Endodermal cell (in vitro differentiated cells): ENCODE results near the gene P4HA1. TPM values are rescaled to one million over a fixed set of nuclear protein-coding genes. Genes with fewer than 3 reads are reported as not detected.

Experiments
- DNase-seq: peaks from one replicate; pipeline ENCODE4 v3.0.0-alpha.2; 2017
- H3K27ac ChIP-seq: 2 replicates; pipeline ENCODE4 v1.5.1; 2013; ENCODE audit warnings: mild to moderate bottlenecking, low read depth, low read length, moderate library complexity
- H3K27me3 ChIP-seq: 2 replicates; pipeline ENCODE4 v1.6.1; 2013; ENCODE audit warnings: mild to moderate bottlenecking, low read length, moderate library complexity; ENCODE audit not compliant: insufficient read depth, control insufficient read depth, poor library complexity, severe bottlenecking
- H3K36me3 ChIP-seq: 2 replicates; pipeline ENCODE4 v1.7.0; 2013; ENCODE audit warnings: mild to moderate bottlenecking, low read length, moderate library complexity; ENCODE audit not compliant: control insufficient read depth, insufficient read depth
- H3K4me1 ChIP-seq: one replicate; pipeline ENCODE4 v1.7.0; 2013; ENCODE audit warnings: low read length; ENCODE audit not compliant: control insufficient read depth, insufficient read depth
- H3K4me3 ChIP-seq: 2 replicates; pipeline ENCODE4 v1.5.1; 2013; ENCODE audit warnings: mild to moderate bottlenecking, low read length, moderate library complexity
- H3K9ac ChIP-seq: 2 replicates; pipeline ENCODE4 v1.6.1; 2013; ENCODE audit warnings: mild to moderate bottlenecking, low read length, moderate library complexity; ENCODE audit not compliant: poor library complexity, severe bottlenecking; ENCODE audit errors: extremely low read depth
- H3K9me3 ChIP-seq: 2 replicates; pipeline ENCODE4 v1.6.1; 2013; ENCODE audit warnings: mild to moderate bottlenecking, low read length, moderate library complexity; ENCODE audit not compliant: control insufficient read depth
- H3K27ac Mint-ChIP-seq: 2 replicates; pipeline ENCODE4 v1.8.0; 2020; ENCODE audit warnings: mixed read lengths
- H3K27me3 Mint-ChIP-seq: 2 replicates; pipeline ENCODE4 v1.8.0; 2021; ENCODE audit warnings: mild to moderate bottlenecking, mixed read lengths; ENCODE audit not compliant: insufficient read depth
- H3K36me3 Mint-ChIP-seq: 2 replicates; pipeline ENCODE4 v1.8.0; 2020; ENCODE audit warnings: low read depth, mixed read lengths
- H3K4me1 Mint-ChIP-seq: 2 replicates; pipeline ENCODE4 v1.8.0; 2020; ENCODE audit warnings: mixed read lengths
- H3K4me3 Mint-ChIP-seq: 2 replicates; pipeline ENCODE4 v1.8.0; 2020; ENCODE audit warnings: mild to moderate bottlenecking, moderate library complexity, mixed read lengths
- H3K9me3 Mint-ChIP-seq: 2 replicates; pipeline ENCODE4 v1.8.0; 2020; ENCODE audit warnings: mild to moderate bottlenecking, mixed read lengths
- WGBS, 2 experiments: methylation state at CpG; one replicate each; pipeline versions ENCODE4 v1.1.5 to v1.1.7; 2013; ENCODE audit warnings: missing lambda C conversion rate in 2 of 2, mixed read lengths in 1 of 2; ENCODE audit not compliant: insufficient coverage in 1 of 2, insufficient read length in 1 of 2; 5-methylcytosine and 5-hydroxymethylcytosine counted together
- long read RNA-seq, 4 experiments: library from polyadenylated mRNA in 2 of 4; library from RNA in 1 of 4; library from capped mRNA in 1 of 4; stranded (forward) in 3 of 4; unstranded in 1 of 4; transcript quantifications; one replicate each; pipeline ENCODE4 v2.0.0, GENCODE V29; 2020 to 2021; ENCODE audit warnings: inconsistent platforms in 1 of 4
- polyA plus RNA-seq, 2 experiments: library from polyadenylated mRNA; stranded (reverse); fragments of 50-300 nt; gene quantifications; one replicate each; pipeline ENCODE4 v1.2.3, GENCODE V29; 2013
- total RNA-seq, 2 donors: library from RNA; stranded (reverse); fragmentation: NEBNext Ultra II Directional in 1 of 2; extraction: Animal tissue kit (Norgen Biotek cat#: 25700) in 1 of 2; gene quantifications; 2 replicates in 1 of 2; 3 replicates in 1 of 2; pipeline ENCODE4 v1.2.1, GENCODE V29; 2021
- TF ChIP-seq, protein P1 (sequence below): fragments of 200-600 bp; sonication (generic); conservative IDR thresholded peaks from 2 replicates; pipeline ENCODE4 v1.5.0; 2021; ENCODE audit warnings: antibody characterized with exemption, mild to moderate bottlenecking

The P4HA1 gene
- total RNA-seq = 10 to 100 TPM; 45.1 to 46.9 TPM
- 74.3 TPM for polyA plus RNA-seq (2013, experiment 1 of 2)
- 67.3 TPM for polyA plus RNA-seq (2013, experiment 2 of 2)
- long read RNA-seq, experiment 1, transcript P4HA1-203 (15 exons, 2,727 nt) = major isoform, 11 of 28 reads
- long read RNA-seq, experiment 1, partial matches to known transcripts = 6 of 28 reads
- long read RNA-seq, experiment 1, other reads (novel, unspliced or antisense) = 8 of 28 reads
- long read RNA-seq, experiment 2, transcript P4HA1-202 (15 exons, 2,727 nt) = minor isoform, 15 of 99 reads
- long read RNA-seq, experiment 2, transcript P4HA1-203 (15 exons, 2,727 nt) = major isoform, 56 of 99 reads
- long read RNA-seq, experiment 2, partial matches to known transcripts = 8 of 99 reads
- long read RNA-seq, experiment 2, other reads (novel, unspliced or antisense) = 19 of 99 reads
- long read RNA-seq, experiment 3, transcript P4HA1-203 (15 exons, 2,727 nt) = major isoform, 204 of 291 reads
- long read RNA-seq, experiment 3, transcript P4HA1-202 (15 exons, 2,727 nt) = minor isoform, 46 of 291 reads
- long read RNA-seq, experiment 3, partial matches to known transcripts = 20 of 291 reads
- long read RNA-seq, experiment 3, other reads (novel, unspliced or antisense) = 18 of 291 reads
- long read RNA-seq, experiment 4, transcript P4HA1-203 (15 exons, 2,727 nt) = major isoform, 18 of 39 reads
- long read RNA-seq, experiment 4, partial matches to known transcripts = 14 of 39 reads
- long read RNA-seq, experiment 4, other reads (novel, unspliced or antisense) = 3 of 39 reads

DNA sequence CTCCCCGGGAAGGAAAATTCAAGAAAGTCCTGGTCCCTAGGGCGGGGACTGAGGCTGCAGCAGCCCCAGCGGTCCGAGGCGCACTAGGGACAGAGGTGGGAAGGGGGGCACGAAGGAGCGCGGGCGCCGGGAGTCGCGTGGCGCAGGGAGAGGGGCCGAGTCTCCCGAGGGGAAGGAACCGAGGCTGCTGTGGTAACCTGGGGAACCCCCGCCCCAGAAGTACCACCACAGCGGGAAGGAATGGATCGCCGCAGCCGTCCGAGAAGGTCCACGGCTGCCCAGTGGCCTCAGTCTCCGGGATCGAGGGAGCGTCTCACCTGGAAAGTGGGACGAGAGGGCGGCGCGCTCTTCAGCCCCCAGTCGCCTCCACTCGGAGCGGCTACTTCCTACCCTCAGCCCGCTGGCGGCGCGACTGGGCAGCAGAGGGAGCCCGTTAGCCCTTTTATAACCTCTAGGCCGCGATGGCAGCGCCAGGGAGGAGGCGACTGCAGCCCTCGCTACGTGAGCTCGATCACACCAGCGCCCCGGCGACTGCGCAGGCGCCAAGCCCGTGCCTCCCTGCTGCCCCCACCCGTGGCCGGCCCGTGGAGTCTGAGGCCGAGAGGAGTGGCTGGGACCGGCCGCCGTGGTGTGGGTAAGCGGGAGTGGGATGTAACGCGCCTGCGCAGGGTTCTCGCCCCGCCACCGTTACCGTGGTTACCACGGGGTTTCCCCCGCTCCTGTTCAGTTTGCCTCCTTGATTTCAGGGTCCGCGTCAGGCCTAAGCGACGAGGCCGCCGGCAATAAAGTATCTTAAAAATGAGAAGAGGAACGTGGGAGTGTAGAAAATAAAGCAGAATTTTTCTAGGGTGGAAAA is at the start of gene P4HA1:
Gene P4HA1, minus strand, starts transcription at position 418 of the 856 bp plus-strand sequence. CDS start 21,983 bp downstream, outside the sequence.
- peak; percentile 98 for DNase-seq
- peak within 1 kb of the TSS; percentile 81 for H3K27ac ChIP-seq
- 1% methylated on average over 18 to 75 of the region's 75 CpGs for WGBS, 2 experiments

DNA sequence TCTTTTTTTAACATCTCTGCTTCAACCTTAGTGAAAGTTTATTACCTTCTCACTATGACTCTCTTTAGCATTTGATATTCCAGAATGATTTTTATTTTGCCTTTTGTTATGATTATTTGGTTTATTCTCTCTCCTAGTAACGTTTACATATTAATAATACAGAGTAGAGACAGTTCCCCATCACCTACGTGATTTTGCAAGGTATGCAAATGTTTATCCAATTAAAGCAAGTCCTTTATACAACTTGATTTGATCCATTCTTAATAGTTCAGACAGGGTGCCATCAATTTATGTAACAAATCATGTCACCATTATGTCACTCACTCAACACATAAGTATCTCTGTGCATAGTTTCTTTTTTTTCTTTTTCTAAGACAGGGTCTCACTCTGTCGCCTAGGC is 44.9 kb upstream of the P4HA1 start:
- no peak for DNase-seq
- H3K9me3 ChIP-seq = no peaks in the 10 kb centered on the region
- TF ChIP-seq, protein P1, sequence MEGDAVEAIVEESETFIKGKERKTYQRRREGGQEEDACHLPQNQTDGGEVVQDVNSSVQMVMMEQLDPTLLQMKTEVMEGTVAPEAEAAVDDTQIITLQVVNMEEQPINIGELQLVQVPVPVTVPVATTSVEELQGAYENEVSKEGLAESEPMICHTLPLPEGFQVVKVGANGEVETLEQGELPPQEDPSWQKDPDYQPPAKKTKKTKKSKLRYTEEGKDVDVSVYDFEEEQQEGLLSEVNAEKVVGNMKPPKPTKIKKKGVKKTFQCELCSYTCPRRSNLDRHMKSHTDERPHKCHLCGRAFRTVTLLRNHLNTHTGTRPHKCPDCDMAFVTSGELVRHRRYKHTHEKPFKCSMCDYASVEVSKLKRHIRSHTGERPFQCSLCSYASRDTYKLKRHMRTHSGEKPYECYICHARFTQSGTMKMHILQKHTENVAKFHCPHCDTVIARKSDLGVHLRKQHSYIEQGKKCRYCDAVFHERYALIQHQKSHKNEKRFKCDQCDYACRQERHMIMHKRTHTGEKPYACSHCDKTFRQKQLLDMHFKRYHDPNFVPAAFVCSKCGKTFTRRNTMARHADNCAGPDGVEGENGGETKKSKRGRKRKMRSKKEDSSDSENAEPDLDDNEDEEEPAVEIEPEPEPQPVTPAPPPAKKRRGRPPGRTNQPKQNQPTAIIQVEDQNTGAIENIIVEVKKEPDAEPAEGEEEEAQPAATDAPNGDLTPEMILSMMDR = no peak
- H3K4me1 ChIP-seq = no peaks in the 10 kb centered on the region
- no peaks in the 10 kb centered on the region for H3K27me3 ChIP-seq
- H3K9me3 Mint-ChIP-seq = no peaks in the 10 kb centered on the region
- H3K4me3 Mint-ChIP-seq = no peak overlapping the region
- no peaks in the 10 kb centered on the region for H3K4me1 Mint-ChIP-seq
- H3K4me3 ChIP-seq = no peak overlapping the region
- peaks cover 50% of the 10 kb centered on the region for H3K36me3 Mint-ChIP-seq
- peaks cover 67% of the 10 kb centered on the region for H3K36me3 ChIP-seq
- H3K27ac ChIP-seq = no peak overlapping the region
- H3K27ac Mint-ChIP-seq = no peak overlapping the region
- WGBS, 2 experiments = 89 to 91% methylated on average over 1 to 3 of the region's 3 CpGs
- no peaks in the 10 kb centered on the region for H3K27me3 Mint-ChIP-seq
- H3K9ac ChIP-seq = no peak overlapping the region

More for the DNA sequence above, at the start of gene P4HA1:
- Mint-ChIP-seq H3K4me1 (peaks cover 15% of the 10 kb centered on the region), H3K36me3 (no peaks in the 10 kb centered on the region), H3K9me3 (no peaks in the 10 kb centered on the region), H3K4me3 (peak within 1 kb of the TSS; percentile 95), H3K27ac (peak within 1 kb of the TSS; percentile 87), H3K27me3 (no peaks in the 10 kb centered on the region)
- Histone ChIP-seq H3K9me3 (no peaks in the 10 kb centered on the region), H3K27me3 (no peaks in the 10 kb centered on the region), H3K4me3 (peak within 1 kb of the TSS; percentile 98), H3K36me3 (no peaks in the 10 kb centered on the region), H3K9ac (peak within 1 kb of the TSS; percentile 92), H3K4me1 (no peaks in the 10 kb centered on the region)
- TF ChIP-seq, protein P1 = peak; percentile 76

DNA sequence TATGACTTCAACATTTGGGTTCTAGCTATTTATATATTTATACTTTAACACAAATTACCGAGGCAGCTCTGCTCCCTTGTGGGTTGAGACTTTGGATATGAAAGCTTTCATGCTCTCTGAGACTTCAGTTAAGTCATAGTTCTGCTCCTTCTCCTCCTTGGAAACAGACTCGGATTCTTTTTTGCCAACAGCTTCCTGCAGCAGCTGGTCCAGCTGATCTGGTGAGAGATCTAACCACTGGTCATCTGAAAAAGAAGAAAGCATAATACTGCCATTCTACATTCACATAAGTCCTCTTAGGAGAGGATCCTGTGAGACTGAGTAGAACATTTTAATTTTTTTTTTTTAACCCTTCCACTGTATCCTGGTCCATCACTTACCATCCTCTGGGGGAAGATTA is 42.6 kb upstream of the P4HA1 start:
- Histone ChIP-seq H3K4me1 (no peaks in the 10 kb centered on the region), H3K27me3 (no peaks in the 10 kb centered on the region), H3K9me3 (no peaks in the 10 kb centered on the region), H3K27ac (no peak overlapping the region), H3K36me3 (peaks cover 70% of the 10 kb centered on the region), H3K9ac (no peak overlapping the region), H3K4me3 (no peak overlapping the region)
- Mint-ChIP-seq H3K9me3 (no peaks in the 10 kb centered on the region), H3K27me3 (no peaks in the 10 kb centered on the region), H3K4me1 (no peaks in the 10 kb centered on the region), H3K27ac (no peak overlapping the region), H3K36me3 (peaks cover 56% of the 10 kb centered on the region), H3K4me3 (no peak overlapping the region)
- no peak for DNase-seq
- WGBS, 2 experiments = 93 to 100% methylated on average over 2 of the region's 2 CpGs
- TF ChIP-seq, protein P1 = no peak
